GM23338 (cell line): ENCODE data around the gene NCKAP5. TPM values are rescaled to one million over a fixed set of nuclear protein-coding genes. Genes with fewer than 3 reads are reported as not detected.

ENCODE experiments used
- ATAC-seq: fragments of 200-7000 bp; cut with Tn5 transposase; 3 replicates; pipeline ENCODE4 v1.9.1; 2020
- DNase-seq: peaks from one replicate; pipeline ENCODE4 v3.0.0-alpha.2; 2015; ENCODE audit warnings: low spot score
- H2AFZ ChIP-seq: fragments of 200-600 bp; sonication (generic); 2 replicates; pipeline ENCODE4 v1.8.0; 2016; ENCODE audit warnings: antibody characterized with exemption, mild to moderate bottlenecking, moderate library complexity
- H3F3A ChIP-seq: fragments of 200-600 bp; sonication (generic); replicated peaks from 2 replicates; pipeline ENCODE4 v1.8.0; 2017; ENCODE audit warnings: antibody characterized with exemption, mixed run types, low read depth
- H3K27ac ChIP-seq: fragments of 200-600 bp; sonication (generic); 2 replicates; pipeline ENCODE4 v1.6.1; 2016; ENCODE audit warnings: low read depth
- H3K27me3 ChIP-seq: fragments of 200-600 bp; sonication (generic); 2 replicates; pipeline ENCODE4 v1.8.0; 2016; ENCODE audit warnings: mild to moderate bottlenecking, mixed run types, moderate library complexity; ENCODE audit not compliant: insufficient read depth
- H3K36me3 ChIP-seq: fragments of 200-600 bp; sonication (generic); 2 replicates; pipeline ENCODE4 v1.8.0; 2016; ENCODE audit warnings: mild to moderate bottlenecking; ENCODE audit not compliant: insufficient read depth
- H3K4me1 ChIP-seq: fragments of 200-600 bp; sonication (generic); 2 replicates; pipeline ENCODE4 v1.8.0; 2016; ENCODE audit warnings: mild to moderate bottlenecking, moderate library complexity; ENCODE audit not compliant: insufficient read depth
- H3K4me2 ChIP-seq: fragments of 200-600 bp; sonication (generic); 2 replicates; pipeline ENCODE4 v1.7.1; 2017; ENCODE audit warnings: mixed run types
- H3K4me3 ChIP-seq: fragments of 200-600 bp; sonication (generic); 2 replicates; pipeline ENCODE4 v1.6.1; 2016; ENCODE audit warnings: mixed run types
- H3K79me2 ChIP-seq: fragments of 200-600 bp; sonication (generic); replicated peaks from 2 replicates; pipeline ENCODE4 v1.8.0; 2017; ENCODE audit warnings: mild to moderate bottlenecking; ENCODE audit not compliant: insufficient read depth
- H3K9me2 ChIP-seq: fragments of 200-600 bp; sonication (generic); 2 replicates; pipeline ENCODE4 v1.8.0; 2017; ENCODE audit not compliant: insufficient read depth
- H4K20me1 ChIP-seq: fragments of 200-600 bp; sonication (generic); replicated peaks from 2 replicates; pipeline ENCODE4 v1.8.0; 2017; ENCODE audit warnings: mild to moderate bottlenecking; ENCODE audit not compliant: insufficient read depth
- H3K27ac Mint-ChIP-seq: 2 replicates; pipeline ENCODE4 v1.8.0; 2020; ENCODE audit warnings: inconsistent platforms, mild to moderate bottlenecking, moderate library complexity, mixed read lengths
- H3K27me3 Mint-ChIP-seq: 3 replicates; pipeline ENCODE4 v1.8.0; 2022; ENCODE audit warnings: low read depth, mild to moderate bottlenecking, moderate library complexity, mixed read lengths, inconsistent platforms; ENCODE audit not compliant: insufficient read depth, poor library complexity
- H3K36me3 Mint-ChIP-seq: 3 replicates; pipeline ENCODE4 v1.8.0; 2021; ENCODE audit warnings: low read depth, mild to moderate bottlenecking, inconsistent platforms, moderate library complexity, mixed read lengths
- H3K4me1 Mint-ChIP-seq: 3 replicates; pipeline ENCODE4 v1.8.0; 2020; ENCODE audit warnings: mild to moderate bottlenecking, inconsistent platforms, mixed read lengths
- H3K4me3 Mint-ChIP-seq: 3 replicates; pipeline ENCODE4 v1.8.0; 2021; ENCODE audit warnings: moderate library complexity, mild to moderate bottlenecking, inconsistent platforms, mixed read lengths
- H3K9me3 Mint-ChIP-seq: 3 replicates; pipeline ENCODE4 v1.8.0; 2020; ENCODE audit warnings: moderate library complexity, mild to moderate bottlenecking, inconsistent platforms, mixed read lengths
- EZH2 ChIP-seq: fragments of 200-600 bp; sonication (generic); IDR thresholded peaks from one replicate; pipeline ENCODE4 v1.8.0; 2017; ENCODE audit warnings: antibody characterized with exemption, mild to moderate bottlenecking, low read depth; ENCODE audit not compliant: unreplicated experiment
- JUNB ChIP-seq: IDR thresholded peaks from one replicate; pipeline ENCODE4 v1.6.1; 2016; ENCODE audit warnings: antibody characterized with exemption; ENCODE audit not compliant: unreplicated experiment
- STAT1 ChIP-seq: IDR thresholded peaks from one replicate; pipeline ENCODE4 v1.6.1; 2016; ENCODE audit warnings: antibody characterized with exemption; ENCODE audit not compliant: unreplicated experiment
- ZNF114 ChIP-seq: fragments of 250-450 bp; sonication (Bioruptor Pico); IDR thresholded peaks from 2 replicates; pipeline ENCODE4 v1.5.0; 2020; ENCODE audit warnings: mild to moderate bottlenecking, moderate library complexity
- polyA plus RNA-seq: library from polyadenylated mRNA; unstranded; fragments of >200 nt; fragmentation: Nextera tagmentation; extraction: Ambion mirVana; gene quantifications from 2 replicates; pipeline ENCODE4 v1.2.1, GENCODE V29; 2016
- total RNA-seq: library from RNA; depleted of rRNA; stranded (reverse); fragments of >200 nt; shearing (Covaris generic); gene quantifications from 2 replicates; pipeline ENCODE4 v1.2.3, GENCODE V29; 2014
- TF ChIP-seq, protein P1 (sequence below): fragments of 250-450 bp; sonication (Bioruptor Pico); IDR thresholded peaks from 2 replicates; pipeline ENCODE4 v1.5.0; 2020; ENCODE audit warnings: mild to moderate bottlenecking, moderate library complexity

NCKAP5 gene
- total and polyA plus RNA-seq, 2 experiments from 2014 or later = 0.34 to 0.73 TPM

DNA sequence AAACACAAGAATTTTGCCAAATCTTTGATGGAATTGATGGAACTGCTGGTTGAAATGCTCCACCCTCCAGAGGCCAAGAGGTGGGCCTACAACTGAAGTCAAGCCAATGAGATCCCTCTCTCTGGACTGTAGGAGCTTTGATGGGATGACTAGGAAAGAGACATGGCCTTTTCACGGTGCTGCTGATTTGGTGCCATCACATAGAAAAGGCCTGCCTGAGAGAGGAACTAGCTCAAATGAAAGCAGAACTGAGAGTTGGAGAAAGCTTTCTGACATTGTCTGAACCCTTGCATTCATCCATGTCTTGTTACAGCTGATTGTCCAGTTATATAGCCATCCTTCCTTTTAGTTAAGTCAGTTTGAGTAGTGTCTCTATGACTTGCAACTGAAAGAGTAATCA lies 614.5 kb downstream of the NCKAP5 start:
- no peak overlapping the region for H3K27ac ChIP-seq
- no peak overlapping the region for H3K4me3 ChIP-seq
- no peak overlapping the region for H3K4me2 ChIP-seq
- no peak for TF ChIP-seq JUNB
- no peak for TF ChIP-seq STAT1
- TF ChIP-seq, protein P1, sequence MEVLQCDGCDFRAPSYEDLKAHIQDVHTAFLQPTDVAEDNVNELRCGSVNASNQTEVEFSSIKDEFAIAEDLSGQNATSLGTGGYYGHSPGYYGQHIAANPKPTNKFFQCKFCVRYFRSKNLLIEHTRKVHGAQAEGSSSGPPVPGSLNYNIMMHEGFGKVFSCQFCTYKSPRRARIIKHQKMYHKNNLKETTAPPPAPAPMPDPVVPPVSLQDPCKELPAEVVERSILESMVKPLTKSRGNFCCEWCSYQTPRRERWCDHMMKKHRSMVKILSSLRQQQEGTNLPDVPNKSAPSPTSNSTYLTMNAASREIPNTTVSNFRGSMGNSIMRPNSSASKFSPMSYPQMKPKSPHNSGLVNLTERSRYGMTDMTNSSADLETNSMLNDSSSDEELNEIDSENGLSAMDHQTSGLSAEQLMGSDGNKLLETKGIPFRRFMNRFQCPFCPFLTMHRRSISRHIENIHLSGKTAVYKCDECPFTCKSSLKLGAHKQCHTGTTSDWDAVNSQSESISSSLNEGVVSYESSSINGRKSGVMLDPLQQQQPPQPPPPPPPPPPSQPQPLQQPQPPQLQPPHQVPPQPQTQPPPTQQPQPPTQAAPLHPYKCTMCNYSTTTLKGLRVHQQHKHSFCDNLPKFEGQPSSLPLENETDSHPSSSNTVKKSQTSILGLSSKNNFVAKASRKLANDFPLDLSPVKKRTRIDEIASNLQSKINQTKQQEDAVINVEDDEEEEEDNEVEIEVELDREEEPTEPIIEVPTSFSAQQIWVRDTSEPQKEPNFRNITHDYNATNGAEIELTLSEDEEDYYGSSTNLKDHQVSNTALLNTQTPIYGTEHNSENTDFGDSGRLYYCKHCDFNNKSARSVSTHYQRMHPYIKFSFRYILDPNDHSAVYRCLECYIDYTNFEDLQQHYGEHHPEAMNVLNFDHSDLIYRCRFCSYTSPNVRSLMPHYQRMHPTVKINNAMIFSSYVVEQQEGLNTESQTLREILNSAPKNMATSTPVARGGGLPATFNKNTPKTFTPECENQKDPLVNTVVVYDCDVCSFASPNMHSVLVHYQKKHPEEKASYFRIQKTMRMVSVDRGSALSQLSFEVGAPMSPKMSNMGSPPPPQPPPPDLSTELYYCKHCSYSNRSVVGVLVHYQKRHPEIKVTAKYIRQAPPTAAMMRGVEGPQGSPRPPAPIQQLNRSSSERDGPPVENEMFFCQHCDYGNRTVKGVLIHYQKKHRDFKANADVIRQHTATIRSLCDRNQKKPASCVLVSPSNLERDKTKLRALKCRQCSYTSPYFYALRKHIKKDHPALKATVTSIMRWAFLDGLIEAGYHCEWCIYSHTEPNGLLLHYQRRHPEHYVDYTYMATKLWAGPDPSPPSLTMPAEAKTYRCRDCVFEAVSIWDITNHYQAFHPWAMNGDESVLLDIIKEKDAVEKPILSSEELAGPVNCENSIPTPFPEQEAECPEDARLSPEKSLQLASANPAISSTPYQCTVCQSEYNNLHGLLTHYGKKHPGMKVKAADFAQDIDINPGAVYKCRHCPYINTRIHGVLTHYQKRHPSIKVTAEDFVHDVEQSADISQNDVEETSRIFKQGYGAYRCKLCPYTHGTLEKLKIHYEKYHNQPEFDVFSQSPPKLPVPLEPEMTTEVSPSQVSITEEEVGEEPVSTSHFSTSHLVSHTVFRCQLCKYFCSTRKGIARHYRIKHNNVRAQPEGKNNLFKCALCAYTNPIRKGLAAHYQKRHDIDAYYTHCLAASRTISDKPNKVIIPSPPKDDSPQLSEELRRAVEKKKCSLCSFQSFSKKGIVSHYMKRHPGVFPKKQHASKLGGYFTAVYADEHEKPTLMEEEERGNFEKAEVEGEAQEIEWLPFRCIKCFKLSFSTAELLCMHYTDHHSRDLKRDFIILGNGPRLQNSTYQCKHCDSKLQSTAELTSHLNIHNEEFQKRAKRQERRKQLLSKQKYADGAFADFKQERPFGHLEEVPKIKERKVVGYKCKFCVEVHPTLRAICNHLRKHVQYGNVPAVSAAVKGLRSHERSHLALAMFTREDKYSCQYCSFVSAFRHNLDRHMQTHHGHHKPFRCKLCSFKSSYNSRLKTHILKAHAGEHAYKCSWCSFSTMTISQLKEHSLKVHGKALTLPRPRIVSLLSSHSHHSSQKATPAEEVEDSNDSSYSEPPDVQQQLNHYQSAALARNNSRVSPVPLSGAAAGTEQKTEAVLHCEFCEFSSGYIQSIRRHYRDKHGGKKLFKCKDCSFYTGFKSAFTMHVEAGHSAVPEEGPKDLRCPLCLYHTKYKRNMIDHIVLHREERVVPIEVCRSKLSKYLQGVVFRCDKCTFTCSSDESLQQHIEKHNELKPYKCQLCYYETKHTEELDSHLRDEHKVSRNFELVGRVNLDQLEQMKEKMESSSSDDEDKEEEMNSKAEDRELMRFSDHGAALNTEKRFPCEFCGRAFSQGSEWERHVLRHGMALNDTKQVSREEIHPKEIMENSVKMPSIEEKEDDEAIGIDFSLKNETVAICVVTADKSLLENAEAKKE (CRISPR knock-in tag) = no peak
- H3K4me1 Mint-ChIP-seq = peaks cover 9% of the 10 kb centered on the region; the same call in 2 of the 3 replicates
- H3K36me3 Mint-ChIP-seq = no peaks in the 10 kb centered on the region
- no peak overlapping the region for H3K4me3 Mint-ChIP-seq
- H3K36me3 ChIP-seq = no peaks in the 10 kb centered on the region
- H3K4me1 ChIP-seq = no peaks in the 10 kb centered on the region
- H3K9me3 Mint-ChIP-seq = no peaks in the 10 kb centered on the region
- H3K27ac Mint-ChIP-seq = no peak overlapping the region
- H2AFZ ChIP-seq = 0 out of 2 replicates have a peak overlapping the region, but pooled peaks have one; percentile 18
- DNase-seq (no peak), ATAC-seq (no peak)
- no peaks in the 10 kb centered on the region for H3K27me3 ChIP-seq
- H3K9me2 ChIP-seq = no peaks in the 10 kb centered on the region
- no peaks in the 10 kb centered on the region for H4K20me1 ChIP-seq
- H3K27me3 Mint-ChIP-seq = no peaks in the 10 kb centered on the region
- H3F3A ChIP-seq = no peaks in the 10 kb centered on the region
- no peaks in the 10 kb centered on the region for H3K79me2 ChIP-seq

DNA sequence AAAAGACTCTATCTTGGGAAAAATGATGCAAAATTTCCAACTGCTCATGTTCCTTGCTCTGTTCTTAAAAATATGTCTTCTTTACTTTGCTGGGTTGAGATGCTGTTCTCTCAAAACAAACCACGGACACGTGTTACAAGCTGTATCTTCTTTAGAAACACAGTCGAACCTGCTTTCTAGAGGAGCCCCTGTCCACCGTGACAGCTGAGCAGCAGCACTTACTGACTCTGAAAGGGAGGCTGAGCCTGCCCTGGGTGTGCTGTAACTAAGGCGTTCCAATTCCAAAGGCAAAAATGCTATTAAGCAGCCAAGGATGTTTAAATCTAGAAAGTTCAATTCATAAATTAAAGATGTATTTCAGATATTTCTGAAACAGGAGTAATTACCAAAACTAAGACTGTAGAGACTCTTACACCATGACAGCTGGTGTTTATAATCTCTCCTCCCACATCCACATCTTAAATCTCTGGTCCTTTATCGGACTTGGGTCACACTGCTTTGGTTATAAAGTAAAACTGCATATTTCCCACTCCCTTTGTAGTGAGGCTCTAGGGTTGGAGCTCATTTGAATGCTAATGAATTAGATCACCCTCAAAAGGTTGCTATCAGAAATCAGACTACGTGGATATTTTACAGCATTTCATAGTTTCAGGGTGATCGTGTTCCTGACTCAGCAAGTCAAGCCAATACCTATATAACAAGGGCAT lies 617.1 kb downstream of the NCKAP5 start:
- Histone ChIP-seq H3K36me3 (no peaks in the 10 kb centered on the region), H3F3A (no peaks in the 10 kb centered on the region), H3K4me1 (no peaks in the 10 kb centered on the region), H3K27me3 (no peaks in the 10 kb centered on the region), H3K4me3 (no peak overlapping the region), H3K27ac (no peak overlapping the region), H3K79me2 (no peaks in the 10 kb centered on the region), H2AFZ (no peak overlapping the region), H3K9me2 (no peaks in the 10 kb centered on the region), H4K20me1 (no peaks in the 10 kb centered on the region), H3K4me2 (no peak overlapping the region)
- H3K27ac Mint-ChIP-seq = no peak overlapping the region
- ATAC-seq (no peak; the same call in 2 of the 3 replicates), DNase-seq (no peak)
- H3K9me3 Mint-ChIP-seq = no peaks in the 10 kb centered on the region
- H3K27me3 Mint-ChIP-seq = no peaks in the 10 kb centered on the region
- no peak overlapping the region for H3K4me3 Mint-ChIP-seq
- H3K4me1 Mint-ChIP-seq = peaks cover 16% of the 10 kb centered on the region
- H3K36me3 Mint-ChIP-seq = no peaks in the 10 kb centered on the region
- TF ChIP-seq, protein P1 (CRISPR knock-in tag) = no peak
- TF ChIP-seq EZH2 (no peak), ZNF114 (CRISPR knock-in tag) (no peak)
